Omental fat pad (tissue), 4 donors: ENCODE data around the gene ADAMTS20. TPM values are rescaled to one million over a fixed set of nuclear protein-coding genes. Genes with fewer than 3 reads are reported as not detected.

Experiments
- ATAC-seq: fragments of 150-250 bp; one replicate; pipeline ENCODE4 v1.9.1; 2016; ENCODE audit warnings: mild to moderate bottlenecking, moderate library complexity; ENCODE audit not compliant: low FRiP score
- DNase-seq: peaks from one replicate; pipeline ENCODE4 v3.0.0-alpha.2; 2019; ENCODE audit warnings: low spot score
- total RNA-seq, 4 donors: library from RNA; depleted of rRNA; stranded (reverse); fragments of >200 nt; gene quantifications; one replicate each; pipeline ENCODE4 v1.1.0, GENCODE V29; 2016
- TF ChIP-seq, protein P1 (sequence below), 3 donors: fragments of 450-650 bp; IDR thresholded peaks; one replicate each; pipeline ENCODE4 v1.5.1; 2016 to 2017; ENCODE audit warnings: antibody characterized with exemption in 3 of 3, mild to moderate bottlenecking in 3 of 3, moderate library complexity in 2 of 3

The ADAMTS20 gene
- total RNA-seq, 4 donors from 2014 or later: not detected

DNA sequence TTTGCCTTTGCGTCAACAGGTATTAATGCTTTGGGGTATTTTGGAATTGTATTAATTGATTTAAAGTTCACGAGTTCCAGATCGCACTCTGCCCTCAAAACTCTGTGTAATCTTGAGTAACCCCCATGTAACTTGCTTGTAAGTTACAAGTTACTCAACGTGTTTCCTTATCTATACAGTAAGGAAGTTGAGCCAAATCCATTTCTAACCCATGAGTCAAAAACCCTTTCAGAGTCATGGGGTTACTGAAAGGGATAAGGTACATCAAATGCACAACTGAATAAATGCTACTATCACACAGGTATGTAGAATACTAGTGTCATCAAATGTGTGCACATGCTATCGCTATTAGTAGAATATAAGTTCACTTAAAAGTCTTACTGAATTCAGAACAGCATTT lies 28.6 kb upstream of the ADAMTS20 start:
- TF ChIP-seq, protein P1, sequence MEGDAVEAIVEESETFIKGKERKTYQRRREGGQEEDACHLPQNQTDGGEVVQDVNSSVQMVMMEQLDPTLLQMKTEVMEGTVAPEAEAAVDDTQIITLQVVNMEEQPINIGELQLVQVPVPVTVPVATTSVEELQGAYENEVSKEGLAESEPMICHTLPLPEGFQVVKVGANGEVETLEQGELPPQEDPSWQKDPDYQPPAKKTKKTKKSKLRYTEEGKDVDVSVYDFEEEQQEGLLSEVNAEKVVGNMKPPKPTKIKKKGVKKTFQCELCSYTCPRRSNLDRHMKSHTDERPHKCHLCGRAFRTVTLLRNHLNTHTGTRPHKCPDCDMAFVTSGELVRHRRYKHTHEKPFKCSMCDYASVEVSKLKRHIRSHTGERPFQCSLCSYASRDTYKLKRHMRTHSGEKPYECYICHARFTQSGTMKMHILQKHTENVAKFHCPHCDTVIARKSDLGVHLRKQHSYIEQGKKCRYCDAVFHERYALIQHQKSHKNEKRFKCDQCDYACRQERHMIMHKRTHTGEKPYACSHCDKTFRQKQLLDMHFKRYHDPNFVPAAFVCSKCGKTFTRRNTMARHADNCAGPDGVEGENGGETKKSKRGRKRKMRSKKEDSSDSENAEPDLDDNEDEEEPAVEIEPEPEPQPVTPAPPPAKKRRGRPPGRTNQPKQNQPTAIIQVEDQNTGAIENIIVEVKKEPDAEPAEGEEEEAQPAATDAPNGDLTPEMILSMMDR (IDR thresholded peaks at IDR 0.05): no peak
- DNase-seq: no peak
- no peak for ATAC-seq

DNA sequence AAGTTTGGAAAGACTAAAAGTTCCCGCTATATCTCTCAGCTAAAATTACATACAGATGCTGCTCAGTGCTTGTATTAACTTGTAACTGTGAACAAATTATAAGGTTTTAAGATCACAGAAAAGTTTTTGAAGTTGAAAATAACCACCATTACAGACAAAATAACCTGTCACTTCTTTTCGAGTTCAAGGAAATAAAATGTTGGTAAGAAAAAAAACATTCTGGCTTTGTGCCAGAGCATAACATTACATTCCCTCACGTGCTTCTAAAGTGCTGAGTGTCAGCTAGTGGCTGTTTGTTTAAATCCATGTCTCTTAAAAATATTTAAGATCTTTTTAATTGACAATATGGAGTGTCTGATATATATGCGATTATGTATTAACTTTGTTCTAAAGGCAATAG lies 27.2 kb upstream of the ADAMTS20 start:
- DNase-seq: no peak
- TF ChIP-seq, protein P1 (IDR thresholded peaks at IDR 0.05): no peak
- no peak for ATAC-seq

DNA sequence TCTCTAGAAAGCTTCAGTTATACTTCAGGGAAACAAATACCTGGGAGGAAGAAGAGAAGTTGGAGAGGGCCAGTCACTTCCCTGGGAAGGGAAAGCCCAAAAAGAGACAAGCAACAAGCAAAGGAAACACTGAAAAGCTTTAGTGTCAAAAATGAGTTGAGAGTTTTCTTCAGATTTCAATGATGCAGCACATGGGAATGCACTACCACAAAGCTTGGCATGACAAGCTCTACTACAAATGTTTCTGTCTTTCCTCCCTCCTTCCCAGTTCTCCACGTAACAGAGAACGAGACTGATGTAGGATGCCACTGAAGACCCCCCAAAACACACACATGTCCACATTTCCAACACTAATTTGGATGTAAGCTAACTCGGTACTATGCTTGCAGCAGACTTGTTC lies 26.8 kb upstream of the ADAMTS20 start:
- no peak for DNase-seq
- TF ChIP-seq, protein P1 (IDR thresholded peaks at IDR 0.05): no peak
- ATAC-seq: peak; percentile 59

DNA sequence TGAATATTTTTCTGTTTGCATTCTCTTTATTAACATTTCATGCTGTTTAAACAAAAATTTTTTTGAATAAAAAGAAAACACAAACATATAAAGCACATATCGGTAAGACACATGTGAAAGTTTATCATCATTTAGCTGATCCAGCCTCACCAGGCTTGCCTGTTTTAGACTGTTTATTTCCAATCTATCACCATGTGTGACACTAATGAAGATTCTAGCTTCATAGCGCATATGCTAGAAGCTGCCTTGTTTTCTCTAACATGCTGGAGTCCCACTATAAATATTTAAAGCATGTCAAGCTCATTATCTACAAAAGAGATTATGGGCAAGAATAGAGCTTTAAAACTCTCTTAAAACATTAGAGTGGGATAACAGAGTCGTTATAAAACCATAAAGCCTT lies 25.4 kb upstream of the ADAMTS20 start:
- no peak for ATAC-seq
- TF ChIP-seq, protein P1 (IDR thresholded peaks at IDR 0.05): no peak
- DNase-seq: no peak

DNA sequence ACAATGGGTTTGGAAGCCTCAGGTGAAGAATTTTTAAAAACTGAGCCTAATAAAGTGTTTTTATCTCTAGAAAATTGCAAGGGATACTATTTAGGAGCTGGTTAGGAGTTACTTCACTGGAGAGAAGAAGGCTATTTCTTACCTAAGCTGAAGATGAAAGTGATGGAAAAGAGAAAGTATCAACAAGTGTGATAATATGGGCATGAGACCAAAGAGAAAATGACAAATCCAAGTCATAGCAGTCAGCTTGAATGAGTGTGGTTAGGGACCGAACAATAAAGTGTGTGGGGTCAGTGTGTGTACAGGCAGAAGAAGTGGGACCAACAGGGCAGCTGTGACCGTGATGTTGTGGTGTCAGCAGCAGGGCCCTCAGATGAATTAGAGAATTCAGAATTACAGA lies 24.2 kb upstream of the ADAMTS20 start:
- TF ChIP-seq, protein P1 (IDR thresholded peaks at IDR 0.05): no peak
- ATAC-seq: no peak
- no peak for DNase-seq

DNA sequence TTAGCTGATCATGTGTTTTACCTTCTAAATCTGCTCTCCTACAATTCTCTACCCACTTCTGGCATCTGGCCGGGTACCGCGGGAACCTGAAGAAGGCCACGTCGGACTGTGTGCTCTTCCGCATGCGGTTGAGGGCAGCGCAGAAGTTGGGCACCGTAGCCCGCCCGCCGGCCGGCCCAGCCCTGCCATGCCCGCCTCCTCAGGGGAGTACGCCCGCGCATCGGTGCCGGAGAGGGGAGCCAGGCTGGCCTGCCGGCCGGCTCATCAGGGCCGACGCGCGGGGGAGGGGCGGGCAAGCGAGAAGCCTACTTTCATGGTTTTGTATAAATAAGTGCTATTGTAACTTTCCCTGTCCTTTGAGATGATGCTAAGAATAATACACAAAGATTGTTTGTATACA lies 19.9 kb upstream of the ADAMTS20 start:
- TF ChIP-seq, protein P1 (IDR thresholded peaks at IDR 0.05): no peak
- no peak for ATAC-seq
- DNase-seq: no peak

DNA sequence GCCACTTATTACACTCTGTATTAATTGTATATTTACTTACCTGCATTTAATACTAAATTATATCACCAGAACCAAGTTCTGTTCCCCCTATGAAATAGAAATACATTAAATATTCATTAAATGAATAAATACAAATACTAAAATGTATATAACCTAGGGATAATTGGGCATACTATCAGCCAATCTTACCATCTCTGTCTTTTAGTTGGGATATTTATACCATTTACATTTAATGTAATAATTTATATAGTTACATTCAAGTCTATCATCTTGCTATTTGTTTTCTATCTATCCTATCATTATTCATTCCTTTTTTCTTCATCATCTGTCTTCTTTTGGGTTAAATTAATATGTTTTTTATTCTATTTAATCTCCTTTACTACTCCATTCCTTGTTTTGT lies 4.1 kb upstream of the ADAMTS20 start:
- ATAC-seq: no peak
- DNase-seq: no peak
- TF ChIP-seq, protein P1 (IDR thresholded peaks at IDR 0.05): no peak
